GM23338 (cell line): Measurements from ENCODE around the gene KRT74. TPM values are rescaled to one million over a fixed set of nuclear protein-coding genes. Genes with fewer than 3 reads are reported as not detected.

Experiments
- ATAC-seq: fragments of 200-7000 bp; cut with Tn5 transposase; 3 replicates; pipeline ENCODE4 v1.9.1; 2020
- DNase-seq: peaks from one replicate; pipeline ENCODE4 v3.0.0-alpha.2; 2015; ENCODE audit warnings: low spot score
- H2AFZ ChIP-seq: fragments of 200-600 bp; sonication (generic); 2 replicates; pipeline ENCODE4 v1.8.0; 2016; ENCODE audit warnings: antibody characterized with exemption, mild to moderate bottlenecking, moderate library complexity
- H3F3A ChIP-seq: fragments of 200-600 bp; sonication (generic); replicated peaks from 2 replicates; pipeline ENCODE4 v1.8.0; 2017; ENCODE audit warnings: antibody characterized with exemption, mixed run types, low read depth
- H3K27ac ChIP-seq: fragments of 200-600 bp; sonication (generic); 2 replicates; pipeline ENCODE4 v1.6.1; 2016; ENCODE audit warnings: low read depth
- H3K27me3 ChIP-seq: fragments of 200-600 bp; sonication (generic); 2 replicates; pipeline ENCODE4 v1.8.0; 2016; ENCODE audit warnings: mild to moderate bottlenecking, mixed run types, moderate library complexity; ENCODE audit not compliant: insufficient read depth
- H3K36me3 ChIP-seq: fragments of 200-600 bp; sonication (generic); 2 replicates; pipeline ENCODE4 v1.8.0; 2016; ENCODE audit warnings: mild to moderate bottlenecking; ENCODE audit not compliant: insufficient read depth
- H3K4me1 ChIP-seq: fragments of 200-600 bp; sonication (generic); 2 replicates; pipeline ENCODE4 v1.8.0; 2016; ENCODE audit warnings: mild to moderate bottlenecking, moderate library complexity; ENCODE audit not compliant: insufficient read depth
- H3K4me2 ChIP-seq: fragments of 200-600 bp; sonication (generic); 2 replicates; pipeline ENCODE4 v1.7.1; 2017; ENCODE audit warnings: mixed run types
- H3K4me3 ChIP-seq: fragments of 200-600 bp; sonication (generic); 2 replicates; pipeline ENCODE4 v1.6.1; 2016; ENCODE audit warnings: mixed run types
- H3K79me2 ChIP-seq: fragments of 200-600 bp; sonication (generic); replicated peaks from 2 replicates; pipeline ENCODE4 v1.8.0; 2017; ENCODE audit warnings: mild to moderate bottlenecking; ENCODE audit not compliant: insufficient read depth
- H3K9me2 ChIP-seq: fragments of 200-600 bp; sonication (generic); 2 replicates; pipeline ENCODE4 v1.8.0; 2017; ENCODE audit not compliant: insufficient read depth
- H4K20me1 ChIP-seq: fragments of 200-600 bp; sonication (generic); replicated peaks from 2 replicates; pipeline ENCODE4 v1.8.0; 2017; ENCODE audit warnings: mild to moderate bottlenecking; ENCODE audit not compliant: insufficient read depth
- H3K27ac Mint-ChIP-seq: 2 replicates; pipeline ENCODE4 v1.8.0; 2020; ENCODE audit warnings: inconsistent platforms, mild to moderate bottlenecking, moderate library complexity, mixed read lengths
- H3K27me3 Mint-ChIP-seq: 3 replicates; pipeline ENCODE4 v1.8.0; 2022; ENCODE audit warnings: low read depth, mild to moderate bottlenecking, moderate library complexity, mixed read lengths, inconsistent platforms; ENCODE audit not compliant: insufficient read depth, poor library complexity
- H3K36me3 Mint-ChIP-seq: 3 replicates; pipeline ENCODE4 v1.8.0; 2021; ENCODE audit warnings: low read depth, mild to moderate bottlenecking, inconsistent platforms, moderate library complexity, mixed read lengths
- H3K4me1 Mint-ChIP-seq: 3 replicates; pipeline ENCODE4 v1.8.0; 2020; ENCODE audit warnings: mild to moderate bottlenecking, inconsistent platforms, mixed read lengths
- H3K4me3 Mint-ChIP-seq: 3 replicates; pipeline ENCODE4 v1.8.0; 2021; ENCODE audit warnings: moderate library complexity, mild to moderate bottlenecking, inconsistent platforms, mixed read lengths
- H3K9me3 Mint-ChIP-seq: 3 replicates; pipeline ENCODE4 v1.8.0; 2020; ENCODE audit warnings: moderate library complexity, mild to moderate bottlenecking, inconsistent platforms, mixed read lengths
- CTCF ChIP-seq, 2 experiments: fragments of 200-600 bp in 1 of 2; sonication (generic) in 1 of 2; conservative IDR thresholded peaks; 2 replicates each; pipeline versions ENCODE4 v1.5.1 to v1.6.1; 2016 to 2017; ENCODE audit warnings: antibody characterized with exemption in 2 of 2, low read depth in 2 of 2, mild to moderate bottlenecking in 2 of 2, moderate library complexity in 1 of 2
- EZH2 ChIP-seq: fragments of 200-600 bp; sonication (generic); IDR thresholded peaks from one replicate; pipeline ENCODE4 v1.8.0; 2017; ENCODE audit warnings: antibody characterized with exemption, mild to moderate bottlenecking, low read depth; ENCODE audit not compliant: unreplicated experiment
- EZH2phosphoT487 ChIP-seq: fragments of 200-600 bp; sonication (generic); IDR thresholded peaks from one replicate; pipeline ENCODE4 v1.8.1; 2018; ENCODE audit warnings: antibody characterized with exemption; ENCODE audit not compliant: unreplicated experiment
- POLR2AphosphoS5 ChIP-seq: IDR thresholded peaks from 2 replicates; pipeline ENCODE4 v1.6.1; 2016; ENCODE audit warnings: antibody characterized with exemption, low read depth
- REST ChIP-seq: IDR thresholded peaks from one replicate; pipeline ENCODE4 v1.6.1; 2018; ENCODE audit warnings: antibody characterized with exemption; ENCODE audit not compliant: unreplicated experiment
- STAT1 ChIP-seq: IDR thresholded peaks from one replicate; pipeline ENCODE4 v1.6.1; 2016; ENCODE audit warnings: antibody characterized with exemption; ENCODE audit not compliant: unreplicated experiment
- ZNF331 ChIP-seq: fragments of 250-450 bp; sonication (Bioruptor Pico); IDR thresholded peaks from 2 replicates; pipeline ENCODE4 v1.5.0; 2020; ENCODE audit warnings: low read depth, mild to moderate bottlenecking, moderate library complexity
- polyA plus RNA-seq: library from polyadenylated mRNA; unstranded; fragments of >200 nt; fragmentation: Nextera tagmentation; extraction: Ambion mirVana; gene quantifications from 2 replicates; pipeline ENCODE4 v1.2.1, GENCODE V29; 2016
- total RNA-seq: library from RNA; depleted of rRNA; stranded (reverse); fragments of >200 nt; shearing (Covaris generic); gene quantifications from 2 replicates; pipeline ENCODE4 v1.2.3, GENCODE V29; 2014

Gene KRT74
- total and polyA plus RNA-seq, 2 experiments from 2014 or later, result not detected

DNA sequence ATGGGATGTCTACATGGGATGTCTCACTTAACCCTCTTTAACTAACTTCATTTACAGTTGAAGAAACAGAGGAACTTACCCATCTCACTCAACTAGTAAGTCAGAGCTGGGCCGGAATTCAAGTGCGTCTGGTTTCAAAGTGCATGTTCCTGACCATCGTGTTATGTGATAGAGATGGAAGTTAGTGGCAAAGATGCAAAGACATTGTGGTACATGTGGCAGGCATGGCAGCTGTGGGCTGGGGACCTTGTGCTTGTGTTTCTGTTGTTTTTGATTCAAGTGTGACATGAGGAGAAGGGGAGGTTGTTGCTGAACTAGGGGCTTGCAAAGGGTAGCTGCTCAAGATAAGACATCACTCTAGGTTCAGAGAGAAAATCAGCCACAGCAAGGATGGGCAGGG is 2.3 kb upstream of the KRT74 start:
- no peaks in the 10 kb centered on the region for H3K79me2 ChIP-seq

More for the DNA sequence above, 2.3 kb upstream of the KRT74 start:
- H3K27ac Mint-ChIP-seq, result no peak overlapping the region
- Histone ChIP-seq H3K36me3 (no peaks in the 10 kb centered on the region), H3K4me3 (no peak overlapping the region), H3K4me2 (no peak overlapping the region), H4K20me1 (no peaks in the 10 kb centered on the region), H3F3A (no peaks in the 10 kb centered on the region), H3K9me2 (no peaks in the 10 kb centered on the region), H2AFZ (no peak overlapping the region), H3K27ac (no peak overlapping the region), H3K27me3 (no peaks in the 10 kb centered on the region), H3K4me1 (no peaks in the 10 kb centered on the region)
- H3K9me3 Mint-ChIP-seq, result no peaks in the 10 kb centered on the region
- DNase-seq (no peak), ATAC-seq (no peak)
- no peak overlapping the region for H3K4me3 Mint-ChIP-seq
- no peaks in the 10 kb centered on the region for H3K4me1 Mint-ChIP-seq
- H3K27me3 Mint-ChIP-seq, result peaks cover 3% of the 10 kb centered on the region
- TF ChIP-seq EZH2phosphoT487 (no peak), POLR2AphosphoS5 (no peak), EZH2 (no peak), ZNF331 (no peak), CTCF (conservative IDR thresholded peaks at IDR 0.05; ENCODE audit: low read depth in 2 of 2) (no peak), STAT1 (no peak), REST (no peak)
- H3K36me3 Mint-ChIP-seq, result no peaks in the 10 kb centered on the region
